Measurements from ENCODE around the gene EXOC6B.
A peak's percentile ranks its signal among the peaks of the same experiment; 100 is the strongest.
"Not testable (repeated sequence)": the region's sequence is repeated elsewhere in the genome, so short reads cannot be mapped to it uniquely, and the experiment has no call there.

EXOC6B gene

DNA sequence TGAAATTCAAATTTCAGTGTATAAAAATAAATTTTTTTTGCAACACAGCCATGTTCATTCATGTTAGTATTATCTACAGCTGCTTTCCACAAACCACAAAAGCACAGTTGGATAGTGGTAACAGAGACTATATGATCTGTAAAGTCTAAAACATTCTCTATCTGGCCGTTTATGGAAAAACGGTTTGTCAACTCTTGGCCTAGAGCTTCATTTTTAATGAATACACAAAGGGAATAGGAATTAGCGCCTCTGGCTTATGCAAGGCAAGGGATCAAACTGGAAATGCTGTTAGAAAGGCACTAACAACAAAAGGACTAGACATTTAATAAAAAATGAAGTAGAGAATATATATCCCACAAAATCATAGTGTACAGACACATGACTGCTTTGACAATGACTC lies 211.9 kb downstream of the EXOC6B start:
- no peak for DNase-seq (ENCODE audit: low spot score)

DNA sequence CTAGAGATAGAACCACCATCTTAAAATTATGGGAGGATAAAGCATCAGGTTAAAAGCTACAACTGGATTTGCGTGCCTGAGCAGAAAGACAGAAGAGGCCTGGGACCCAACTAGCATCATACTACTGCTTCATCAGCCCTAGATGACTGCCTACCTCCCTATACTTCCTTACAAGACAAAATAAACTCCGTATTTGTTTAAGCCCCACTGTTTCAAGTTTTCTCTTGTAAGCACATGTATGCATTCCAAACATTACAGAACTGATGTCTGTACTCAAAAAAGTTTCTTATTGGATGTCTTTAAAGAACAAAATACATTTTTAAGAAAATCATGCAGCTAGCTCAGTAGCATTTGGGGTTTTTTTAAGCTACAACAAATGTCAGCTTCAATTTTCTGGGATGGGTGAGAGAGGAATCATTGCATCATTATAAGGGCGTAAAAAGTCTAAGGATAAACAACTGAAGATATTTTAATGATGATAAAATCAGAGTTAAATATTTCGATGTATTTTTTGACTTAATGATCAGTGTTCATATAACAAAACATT lies 213.1 kb downstream of the EXOC6B start:
- no peak for DNase-seq (ENCODE audit: low spot score)

DNA sequence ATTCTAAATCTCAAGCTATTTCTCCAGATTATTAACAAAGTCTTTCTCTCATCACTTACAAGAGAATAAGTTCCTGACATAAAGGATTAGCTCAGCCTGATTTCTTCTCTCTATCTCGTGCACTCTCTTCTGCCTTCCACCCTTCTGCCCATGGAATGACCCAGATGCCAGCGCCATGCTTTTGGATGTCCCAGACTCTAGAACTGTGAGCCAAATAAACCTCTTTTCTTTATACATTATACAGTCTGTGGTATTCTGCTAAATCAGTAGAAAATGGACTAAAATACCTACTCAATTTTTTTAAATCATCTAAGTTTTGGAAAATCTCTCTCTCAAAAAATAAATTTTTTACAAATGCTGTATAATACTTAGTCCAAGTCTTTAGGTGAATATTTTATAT lies 218.6 kb downstream of the EXOC6B start:
- no peak for DNase-seq (ENCODE audit: low spot score)

DNA sequence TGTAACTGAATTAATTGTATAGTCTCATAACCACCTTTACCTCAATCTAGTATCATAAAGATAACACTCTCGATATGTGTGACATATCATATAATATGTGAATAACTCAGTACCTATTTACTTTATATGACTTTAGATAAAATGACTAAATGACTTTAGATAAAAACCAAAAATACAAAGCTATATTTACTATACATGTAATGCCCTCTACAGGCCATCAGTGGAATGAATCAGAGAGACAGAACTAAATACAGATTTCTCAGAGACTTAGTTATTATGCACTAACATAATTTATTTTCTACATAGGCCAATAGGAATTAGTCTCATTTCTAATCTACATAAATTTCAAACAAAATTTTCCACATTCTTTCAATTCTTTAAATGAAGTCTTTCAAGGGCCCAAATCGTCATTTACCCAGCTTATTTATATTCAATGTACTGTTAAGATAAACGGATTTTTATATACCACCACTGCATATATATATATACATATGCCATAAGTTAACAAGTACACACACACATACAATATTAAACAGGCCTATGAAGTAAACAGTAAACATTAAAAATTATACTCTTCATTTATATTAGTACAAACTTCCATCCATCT lies 219.9 kb downstream of the EXOC6B start:
- DNase-seq (ENCODE audit: low spot score) = no peak

DNA sequence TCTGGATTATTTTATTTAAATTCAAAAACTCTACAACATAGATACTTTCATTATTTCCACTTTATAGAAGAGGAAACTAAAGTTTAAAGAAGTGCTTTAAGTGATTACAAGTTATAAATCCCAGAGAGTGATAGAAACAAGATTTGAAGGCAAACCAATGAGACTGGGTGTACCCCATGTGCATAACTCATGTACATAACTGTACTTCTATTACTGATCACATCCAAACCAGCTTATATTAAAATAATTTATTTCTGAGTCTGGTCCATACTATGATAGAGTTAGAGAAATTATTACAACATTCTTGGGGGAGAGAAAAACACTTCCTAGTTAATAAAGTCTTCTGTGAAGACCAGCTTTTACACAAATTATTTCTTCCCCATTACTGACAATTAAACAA lies 221.4 kb downstream of the EXOC6B start:
- no peak for DNase-seq (ENCODE audit: low spot score)

DNA sequence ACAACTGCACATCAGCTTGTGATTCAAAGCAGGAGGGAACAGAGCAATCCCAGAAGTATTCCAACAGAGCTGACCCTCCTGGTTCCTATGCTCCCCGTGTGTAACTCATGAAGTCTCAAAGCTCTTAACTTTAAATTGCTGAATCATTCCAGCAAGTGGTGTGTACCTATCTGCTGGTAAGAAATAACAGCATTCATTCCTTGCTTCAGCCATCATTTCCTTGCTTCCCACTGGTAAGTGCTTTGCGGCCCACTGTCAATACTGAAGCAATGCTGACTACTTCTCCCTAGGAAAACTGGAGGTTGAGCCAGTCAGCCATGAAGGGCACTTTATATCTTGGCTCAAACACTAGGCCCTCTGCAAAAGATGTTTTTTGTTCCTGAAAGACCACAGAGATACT lies 222.4 kb downstream of the EXOC6B start:
- no peak for DNase-seq (ENCODE audit: low spot score)

DNA sequence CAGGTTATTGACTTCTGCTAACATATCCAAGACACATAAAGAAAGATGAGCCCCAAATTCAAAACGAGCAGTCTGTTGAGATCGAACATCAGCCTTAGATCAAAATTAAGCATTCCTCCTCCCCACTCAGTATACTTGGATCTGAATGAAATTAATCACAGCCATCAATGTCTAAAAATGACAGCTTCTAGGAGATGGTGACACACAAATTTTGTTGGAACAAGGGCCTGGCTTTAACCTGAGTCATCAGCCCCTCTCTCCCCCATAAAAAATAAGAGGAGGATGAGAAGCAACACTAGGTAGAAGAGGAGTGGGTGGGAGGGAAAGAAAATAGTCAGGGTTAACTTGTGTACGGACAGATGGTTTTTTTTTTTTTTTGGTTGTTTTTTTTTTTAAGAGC lies 223.1 kb downstream of the EXOC6B start:
- DNase-seq (ENCODE audit: low spot score) = no peak

DNA sequence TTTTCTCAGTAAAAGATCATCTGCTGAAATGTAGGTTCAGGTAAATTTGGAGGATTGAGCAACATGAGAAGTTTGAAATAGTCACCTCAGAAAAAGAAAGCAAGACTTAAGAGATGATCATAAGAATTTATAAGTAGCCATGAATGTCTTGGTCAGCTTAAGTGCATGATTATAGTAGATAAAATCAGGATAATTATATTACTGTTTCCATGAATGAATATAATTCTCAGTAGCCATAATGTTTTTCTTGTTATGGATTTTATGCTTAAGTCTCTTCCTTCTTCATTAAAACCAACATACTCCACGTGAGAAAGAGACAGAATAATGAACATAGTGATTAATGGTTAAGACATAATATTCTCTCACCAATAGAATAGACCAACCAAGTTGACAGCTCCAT lies 223.7 kb downstream of the EXOC6B start:
- no peak for DNase-seq (ENCODE audit: low spot score)

DNA sequence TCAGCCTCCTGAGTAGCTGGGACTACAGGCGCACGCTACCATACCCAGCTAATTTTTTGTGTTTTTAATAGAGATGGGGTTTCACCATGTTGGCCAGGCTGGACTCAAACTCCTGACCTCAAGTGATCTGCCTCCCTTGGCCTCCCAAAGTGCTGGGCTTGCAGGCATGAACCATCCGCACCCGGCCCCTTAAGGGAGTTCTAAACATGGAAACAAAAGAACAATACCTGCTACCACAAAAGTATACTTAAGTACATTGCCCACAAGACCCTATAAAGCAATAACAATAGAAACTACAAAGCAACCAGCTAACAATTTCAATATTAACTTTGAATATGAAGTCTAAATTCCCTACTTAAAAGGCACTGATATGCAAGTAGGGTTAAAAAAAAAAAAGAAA lies 242.0 kb downstream of the EXOC6B start:
- not testable (repeated sequence) for DNase-seq (ENCODE audit: low spot score)

DNA sequence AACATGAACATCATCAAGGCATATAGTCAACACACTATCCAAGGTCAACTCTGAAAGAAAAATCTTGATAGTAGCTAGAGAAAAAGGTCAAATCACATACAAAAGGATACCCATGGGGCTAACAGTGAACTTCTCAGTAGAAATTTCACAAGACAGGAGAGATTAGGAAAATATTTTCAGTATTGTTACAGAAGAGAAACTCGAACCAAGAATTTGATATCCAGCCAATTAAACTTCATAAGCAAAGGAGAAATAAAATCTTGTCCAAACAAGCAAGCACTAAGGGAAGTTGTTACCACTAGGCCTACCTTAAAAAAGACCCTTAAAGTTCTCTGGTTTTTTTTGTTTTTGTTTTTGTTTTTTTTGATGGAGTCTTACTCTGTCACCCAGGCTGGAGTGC lies 242.5 kb downstream of the EXOC6B start:
- no peak for DNase-seq (ENCODE audit: low spot score)

DNA sequence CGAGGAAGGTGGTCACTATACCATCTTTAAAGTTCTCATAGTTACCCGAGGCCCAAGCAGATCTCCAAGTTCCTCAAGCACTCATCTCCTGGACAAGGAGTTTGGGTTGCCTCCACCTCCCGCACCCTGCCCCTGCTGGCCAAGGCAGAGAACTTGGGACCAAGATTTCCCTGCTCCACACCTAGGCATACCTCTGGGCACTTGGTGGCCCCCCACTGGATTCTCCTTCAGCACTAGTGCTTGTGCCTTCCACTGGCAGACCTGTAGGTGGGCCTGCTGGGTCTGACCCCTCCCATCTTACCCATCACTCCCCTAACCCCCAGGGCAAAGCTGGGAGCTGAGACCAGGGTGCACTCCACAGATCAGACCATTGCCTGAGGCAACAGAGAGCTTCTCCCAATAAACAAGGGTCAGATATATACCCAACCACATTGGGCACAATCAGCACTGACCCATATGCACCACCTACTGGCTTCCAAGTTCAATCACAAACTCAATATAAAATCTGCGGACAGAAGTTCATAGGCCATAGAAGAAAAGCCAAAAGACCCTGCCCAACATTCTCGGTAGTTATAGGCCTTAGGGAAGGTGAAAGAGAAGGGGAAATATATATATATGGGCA lies 244.2 kb downstream of the EXOC6B start:
- DNase-seq (ENCODE audit: low spot score) = peak; percentile 4

DNA sequence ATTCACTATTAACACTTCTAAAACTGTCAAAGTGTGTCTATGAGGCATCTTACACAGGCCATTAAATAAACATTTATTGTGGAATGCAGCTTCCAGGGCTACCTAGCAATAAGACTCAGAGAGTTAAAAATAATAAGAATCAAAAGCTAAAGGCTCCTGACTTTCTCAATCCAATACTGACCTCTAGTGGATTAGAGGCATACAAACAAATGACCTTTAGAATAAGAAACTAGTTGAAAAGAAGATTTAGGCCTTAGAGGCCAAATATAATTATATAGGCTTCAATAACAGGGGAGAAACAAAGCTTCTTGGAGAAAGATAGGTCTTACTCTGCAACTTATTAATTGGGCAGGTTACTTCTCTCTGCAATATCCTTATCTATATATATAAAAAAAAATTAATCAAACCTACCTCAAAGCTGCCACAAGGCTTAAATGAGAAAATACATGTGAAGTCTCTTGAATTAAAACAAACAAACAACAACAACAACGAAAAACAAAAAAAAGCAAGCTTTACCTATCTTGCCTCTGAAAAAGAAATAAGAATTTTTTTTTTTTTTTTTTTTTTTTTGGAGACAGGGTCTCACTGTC lies 246.1 kb downstream of the EXOC6B start:
- DNase-seq (ENCODE audit: low spot score) = peak; percentile 52

DNA sequence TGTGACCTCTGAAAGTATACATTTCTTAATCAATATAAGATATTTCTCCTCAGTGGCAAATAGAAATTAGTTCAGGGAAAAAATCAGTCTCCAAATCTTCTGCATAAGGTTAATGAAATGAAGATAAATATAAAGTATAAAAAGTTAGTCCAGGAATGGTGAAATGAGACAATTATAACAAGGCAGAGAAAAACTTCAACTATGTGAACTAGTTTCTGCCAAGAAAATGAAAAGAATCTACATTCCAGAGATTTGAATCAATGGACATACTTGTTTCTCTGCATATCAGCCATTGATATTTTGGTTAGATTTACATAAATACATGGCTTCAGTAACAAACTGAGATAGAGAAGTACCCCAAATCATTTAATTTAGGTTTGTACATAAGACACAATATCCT lies 249.0 kb downstream of the EXOC6B start:
- no peak for DNase-seq (ENCODE audit: low spot score)

DNA sequence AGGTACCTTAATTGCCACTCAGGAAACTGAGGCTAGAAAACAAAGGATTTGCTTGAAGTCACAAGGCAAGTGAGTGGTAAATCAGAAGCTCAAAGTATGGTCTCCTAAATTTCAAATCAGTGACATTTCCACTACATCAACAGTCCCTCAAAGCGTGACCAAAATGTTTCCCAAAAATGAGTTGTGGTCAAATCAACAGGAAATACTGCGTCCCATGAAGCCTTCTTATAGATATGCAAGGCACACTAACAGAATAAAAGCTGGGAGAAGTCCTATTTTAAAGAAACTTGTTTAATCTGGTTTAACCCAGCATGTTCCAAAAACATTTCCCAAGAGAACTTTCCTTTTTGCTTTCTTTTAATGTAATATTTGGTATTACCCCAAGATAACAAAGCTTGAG lies 249.4 kb downstream of the EXOC6B start:
- no peak for DNase-seq (ENCODE audit: low spot score)

DNA sequence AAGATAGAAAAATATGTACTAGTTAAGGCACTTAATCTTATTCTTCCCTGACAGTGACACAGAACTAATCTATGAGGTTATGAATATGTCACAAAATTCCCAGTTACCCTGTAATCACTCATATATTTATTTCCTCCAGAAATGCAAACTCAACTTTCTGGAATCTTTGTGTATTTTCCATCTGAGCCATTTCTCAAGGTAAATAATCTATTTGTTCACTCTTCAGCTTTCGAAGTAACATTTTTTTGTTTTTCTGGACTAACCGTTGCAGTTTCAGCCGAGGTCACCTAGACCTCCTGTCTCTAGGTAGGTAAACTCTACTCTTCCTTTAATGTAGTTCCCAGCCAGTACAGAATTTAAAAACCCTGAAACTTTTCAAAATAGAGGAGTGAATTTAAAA lies 250.9 kb downstream of the EXOC6B start:
- DNase-seq (ENCODE audit: low spot score) = no peak

DNA sequence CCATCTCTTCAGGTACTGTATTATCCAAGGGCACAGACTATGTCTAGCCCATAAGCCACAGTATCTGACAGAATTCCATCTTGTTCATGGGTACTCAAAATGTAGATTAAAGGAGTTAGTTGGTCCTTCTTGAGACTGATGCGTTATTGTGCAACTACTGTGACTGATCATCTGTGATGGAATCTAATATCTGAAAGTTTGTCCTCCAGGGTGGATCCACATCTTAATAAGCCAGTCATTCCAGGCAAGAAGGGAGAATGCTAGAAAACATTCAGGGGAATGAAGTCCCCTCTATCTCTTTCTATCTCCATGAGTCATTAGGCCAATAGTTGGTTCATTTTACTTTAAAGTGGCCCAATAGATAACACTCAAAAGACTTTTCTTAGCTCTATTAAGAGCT lies 252.6 kb downstream of the EXOC6B start:
- DNase-seq (ENCODE audit: low spot score) = no peak

DNA sequence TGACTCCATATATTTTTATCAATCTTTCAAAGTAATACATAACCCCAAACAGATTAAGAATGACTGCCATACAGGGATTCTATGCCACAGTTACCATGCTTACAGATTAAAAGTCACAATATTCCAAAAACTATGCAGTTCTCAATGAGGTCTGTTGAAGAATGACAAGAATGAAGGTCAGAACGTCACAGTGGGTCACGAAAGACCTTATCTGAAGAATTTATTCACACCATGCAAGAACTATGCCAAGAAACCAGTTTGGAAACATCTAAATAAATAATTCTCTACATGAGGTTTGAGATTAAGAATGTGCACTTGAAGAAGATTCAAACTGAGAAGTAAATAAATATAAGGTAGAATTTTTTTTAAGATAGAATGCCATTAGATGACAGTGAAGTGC lies 253.3 kb downstream of the EXOC6B start:
- DNase-seq (ENCODE audit: low spot score) = no peak

DNA sequence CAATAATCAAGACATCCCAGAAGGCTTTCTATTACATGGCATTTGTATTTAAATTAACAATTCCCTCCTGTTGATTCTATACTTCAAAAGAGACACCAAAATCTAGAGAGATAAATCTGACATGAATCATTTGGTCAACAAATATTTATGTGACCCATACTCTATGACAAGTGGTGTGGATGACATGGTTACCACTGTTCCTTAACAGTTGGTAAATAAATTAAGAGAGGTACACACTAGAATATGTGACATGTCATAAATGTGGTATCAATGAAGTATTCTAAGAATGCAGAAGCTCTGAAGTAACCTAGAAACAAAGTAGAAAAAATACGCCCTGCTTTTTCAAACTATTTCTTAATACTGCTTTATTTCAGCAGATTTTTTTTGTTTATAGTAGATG lies 255.4 kb downstream of the EXOC6B start:
- DNase-seq (ENCODE audit: low spot score) = no peak

DNA sequence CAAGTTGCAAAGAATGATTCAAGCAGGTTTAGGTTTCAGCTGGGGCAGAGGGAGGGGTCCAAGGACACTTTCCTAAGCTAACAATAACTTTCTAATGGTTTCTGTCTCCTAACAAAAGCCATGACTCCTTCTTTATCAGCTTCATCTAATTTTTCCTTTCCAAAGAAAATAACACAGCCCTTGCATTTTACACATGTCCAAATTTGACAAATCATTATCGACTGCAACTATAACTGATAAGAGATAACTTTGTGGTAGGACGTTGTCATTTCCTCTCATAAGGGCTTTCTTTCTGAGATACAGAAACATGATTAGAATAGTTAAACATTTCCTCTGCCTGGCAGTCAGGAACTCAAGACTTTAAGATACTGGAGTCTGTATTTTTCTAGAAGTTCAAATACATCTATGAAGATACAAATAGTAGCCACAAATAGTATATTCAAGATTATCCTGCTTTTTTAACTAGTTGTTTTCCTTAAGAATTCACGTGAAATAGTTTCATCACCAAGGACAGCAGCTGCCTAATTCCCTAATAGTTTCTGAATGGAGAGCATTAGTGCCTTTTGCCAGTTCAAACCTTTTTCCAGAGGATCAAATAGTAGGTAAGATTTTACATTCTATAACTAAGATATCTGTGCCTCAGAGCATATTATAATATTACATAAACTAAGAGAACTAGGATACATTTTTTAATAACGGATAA lies 263.2 kb downstream of the EXOC6B start:
- peak; percentile 6 for DNase-seq (ENCODE audit: low spot score)

DNA sequence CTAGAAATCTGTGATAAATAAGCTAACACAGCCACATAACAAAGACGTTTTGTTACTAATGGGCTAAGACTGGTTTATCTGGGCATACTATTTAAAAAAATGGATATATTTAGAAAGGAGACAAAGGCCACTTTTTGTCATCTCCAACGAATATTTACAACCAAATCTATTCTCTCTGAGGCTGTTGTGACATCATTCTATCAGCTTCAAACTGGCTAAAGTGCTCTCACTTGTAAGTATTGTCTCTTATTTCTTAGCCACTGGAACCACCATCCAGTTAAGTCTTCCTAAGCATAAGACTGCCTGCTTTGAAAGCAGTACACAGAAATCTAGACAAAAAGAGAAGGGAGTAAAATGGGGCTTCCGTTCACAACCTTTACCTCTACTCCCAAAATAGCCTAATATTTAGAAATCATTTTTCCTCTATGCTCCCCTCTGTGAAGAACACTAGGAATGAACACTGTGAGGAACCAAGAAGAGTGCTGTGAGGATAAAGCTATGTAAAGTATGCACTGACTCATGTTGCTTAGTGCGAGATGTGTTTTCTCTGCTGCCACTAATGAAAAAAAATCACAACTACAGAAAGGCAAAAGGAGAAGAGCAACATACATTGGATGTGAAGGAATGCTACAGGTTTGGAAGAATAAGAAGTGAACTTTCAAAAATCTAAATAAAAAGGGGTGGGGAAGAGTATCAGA lies 264.1 kb downstream of the EXOC6B start:
- DNase-seq (ENCODE audit: low spot score) = no peak

DNA sequence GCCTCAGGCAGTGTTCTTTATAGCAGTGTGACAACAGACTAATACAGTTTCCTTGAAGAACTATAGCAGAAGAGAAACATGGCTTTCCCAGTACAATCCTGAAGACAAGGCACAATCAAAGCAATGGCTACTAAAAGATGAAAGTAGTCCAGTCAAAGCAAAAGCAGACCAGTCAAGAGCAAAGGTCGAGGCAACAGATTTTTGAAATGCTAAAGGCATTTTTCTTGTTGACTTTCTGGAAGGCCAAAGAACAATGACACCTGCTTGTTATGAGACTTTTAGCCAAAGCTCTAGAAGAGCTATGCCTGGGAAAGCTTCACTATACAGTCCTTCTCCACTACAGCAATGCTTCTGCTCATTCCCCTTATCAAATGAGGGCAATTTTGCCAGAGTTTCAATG lies 269.9 kb downstream of the EXOC6B start:
- no peak for DNase-seq (ENCODE audit: low spot score)

DNA sequence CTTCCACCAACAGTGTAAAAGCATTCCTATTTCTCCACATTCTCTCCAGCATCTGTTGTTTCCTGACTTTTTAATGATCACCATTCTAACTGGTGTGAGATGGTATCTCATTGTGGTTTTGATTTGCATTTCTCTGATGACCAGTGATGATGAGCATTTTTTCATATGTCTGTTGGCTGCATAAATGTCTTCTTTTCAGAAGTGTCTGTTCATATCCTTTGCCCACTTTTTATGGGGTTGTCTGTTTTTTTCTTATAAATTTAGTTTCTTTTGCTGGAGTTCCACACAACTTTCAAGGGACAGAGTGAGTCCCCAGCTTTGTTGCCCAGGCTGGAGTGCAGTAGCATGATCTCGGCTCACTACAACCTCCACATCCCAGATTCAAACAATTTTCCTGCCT lies 270.5 kb downstream of the EXOC6B start:
- DNase-seq (ENCODE audit: low spot score) = not testable (repeated sequence)
